GM23248 (cell line): Measurements from ENCODE around the gene KCNQ2.

Experiments
- EZH2 ChIP-seq: fragments of 200-600 bp; sonication (generic); IDR thresholded peaks from 2 replicates; pipeline ENCODE4 v1.6.1; 2018; ENCODE audit warnings: antibody characterized with exemption, mild to moderate bottlenecking; ENCODE audit not compliant: insufficient read depth, poor library complexity, severe bottlenecking
- EZH2phosphoT487 ChIP-seq: fragments of 200-600 bp; sonication (generic); IDR thresholded peaks from 2 replicates; pipeline ENCODE4 v1.6.1; 2018; ENCODE audit warnings: antibody characterized with exemption, moderate library complexity, mild to moderate bottlenecking, low read depth; ENCODE audit not compliant: insufficient read depth

- no peak for TF ChIP-seq EZH2phosphoT487
- TF ChIP-seq EZH2: no peak
These were observed 72.7 kb downstream of the KCNQ2 start for GRCh38 chr20:63399596-63400375.
